Thoracic aorta (tissue), 2 donors: ENCODE data around the gene FPGS. TPM values are rescaled to one million over a fixed set of nuclear protein-coding genes. Genes with fewer than 3 reads are reported as not detected.

Source experiments
- ATAC-seq: fragments of 150-250 bp; one replicate; pipeline ENCODE4 v1.8.0; 2017; ENCODE audit warnings: low read depth; ENCODE audit not compliant: insufficient number of reproducible peaks, low FRiP score
- DNase-seq: peaks from one replicate; pipeline ENCODE4 v3.0.0-alpha.2; 2020; ENCODE audit warnings: low spot score
- H3K27ac ChIP-seq, 2 donors: fragments of 200-600 bp; sonication (generic); 1 replicate in 1 of 2; 2 replicates in 1 of 2; pipeline ENCODE4 v1.5.1; 2016; ENCODE audit warnings: mild to moderate bottlenecking in 2 of 2, moderate library complexity in 2 of 2
- H3K27me3 ChIP-seq: fragments of 200-600 bp; sonication (generic); replicated peaks from 2 replicates; pipeline ENCODE4 v1.6.0; 2016; ENCODE audit warnings: mild to moderate bottlenecking; ENCODE audit not compliant: insufficient read depth
- H3K36me3 ChIP-seq: fragments of 200-600 bp; sonication (generic); one replicate; pipeline ENCODE4 v1.5.1; 2016
- H3K4me1 ChIP-seq, 2 donors: fragments of 200-600 bp; sonication (generic); 1 replicate in 1 of 2; 2 replicates in 1 of 2; pipeline versions ENCODE4 v1.5.1 to v1.6.0; 2016; ENCODE audit warnings: low read depth in 2 of 2, mild to moderate bottlenecking in 1 of 2; ENCODE audit not compliant: control insufficient read depth in 1 of 2
- H3K4me3 ChIP-seq: fragments of 200-600 bp; sonication (generic); 2 replicates; pipeline ENCODE4 v1.5.1; 2016; ENCODE audit warnings: mild to moderate bottlenecking
- H3K9me3 ChIP-seq: fragments of 200-600 bp; sonication (generic); 2 replicates; pipeline ENCODE4 v1.5.1; 2016
- CTCF ChIP-seq: fragments of 200-600 bp; sonication (generic); IDR thresholded peaks from one replicate; pipeline ENCODE4 v1.5.1; 2019; ENCODE audit warnings: antibody characterized with exemption
- total RNA-seq, 2 donors: library from RNA; depleted of rRNA; stranded (reverse); fragments of >200 nt; gene quantifications; one replicate each; pipeline versions ENCODE4 v1.1.0 to v1.2.3, GENCODE V29; 2016

FPGS gene
- total RNA-seq, 2 donors from 2014 or later = 119 to 136 TPM

GRCh38 chr9:127767909-127768331 lies 34.8 kb upstream of the FPGS start:
- H3K4me1 ChIP-seq = peaks cover 8% of the 10 kb centered on the region in 2 donors
- no peaks in the 10 kb centered on the region for H3K36me3 ChIP-seq
- no peak for ATAC-seq
- no peaks in the 10 kb centered on the region for H3K9me3 ChIP-seq
- TF ChIP-seq CTCF = no peak
- no peak for DNase-seq
- peak overlapping the region in 1 of 2 donors; percentile 1 for H3K27ac ChIP-seq
- H3K27me3 ChIP-seq = no peaks in the 10 kb centered on the region
- no peak overlapping the region for H3K4me3 ChIP-seq

- H3K27ac ChIP-seq = no peak overlapping the region
- H3K36me3 ChIP-seq = no peaks in the 10 kb centered on the region
- H3K4me3 ChIP-seq = no peak overlapping the region
- no peak for TF ChIP-seq CTCF
- H3K4me1 ChIP-seq = peaks cover 8% of the 10 kb centered on the region in 2 donors
- ATAC-seq (no peak), DNase-seq (no peak)
- no peaks in the 10 kb centered on the region for H3K27me3 ChIP-seq
- no peaks in the 10 kb centered on the region for H3K9me3 ChIP-seq
These were observed 34.0 kb upstream of the FPGS start for GRCh38 chr9:127768698-127769097.

- no peak overlapping the region for H3K27ac ChIP-seq
These were observed 33.6 kb upstream of the FPGS start for GRCh38 chr9:127769101-127769500.

GRCh38 chr9:127769929-127770582 lies 32.6 kb upstream of the FPGS start:
- no peak for TF ChIP-seq CTCF
- peak overlapping the region; percentile 76 for H3K4me3 ChIP-seq
- ATAC-seq = no peak
- H3K36me3 ChIP-seq = no peaks in the 10 kb centered on the region
- H3K9me3 ChIP-seq = no peaks in the 10 kb centered on the region
- peak overlapping the region in 1 of 2 donors; percentile 44 for H3K27ac ChIP-seq
- H3K27me3 ChIP-seq = no peaks in the 10 kb centered on the region
- DNase-seq = no peak
- H3K4me1 ChIP-seq = peaks cover 8% of the 10 kb centered on the region in 2 donors

More at GRCh38 chr9:127769101-127769500, 33.6 kb upstream of the FPGS start:
- Histone ChIP-seq H3K27me3 (no peaks in the 10 kb centered on the region), H3K36me3 (no peaks in the 10 kb centered on the region), H3K4me3 (no peak overlapping the region), H3K9me3 (no peaks in the 10 kb centered on the region), H3K4me1 (peaks cover 8% of the 10 kb centered on the region in 2 donors)
- no peak for ATAC-seq
- no peak for DNase-seq
- no peak for TF ChIP-seq CTCF

GRCh38 chr9:127770583-127770904 lies 32.1 kb upstream of the FPGS start:
- Histone ChIP-seq H3K4me1 (peaks cover 8% of the 10 kb centered on the region in 2 donors), H3K9me3 (no peaks in the 10 kb centered on the region), H3K27ac (peak overlapping the region in 1 of 2 donors; percentile 44), H3K4me3 (peak overlapping the region; percentile 76), H3K27me3 (no peaks in the 10 kb centered on the region), H3K36me3 (no peaks in the 10 kb centered on the region)
- no peak for ATAC-seq
- TF ChIP-seq CTCF = no peak
- no peak for DNase-seq
